ENCODE results near the gene ACOT6.
A peak's percentile ranks its signal among the peaks of the same experiment; 100 is the strongest.
"Not testable (repeated sequence)": the region's sequence is repeated elsewhere in the genome, so short reads cannot be mapped to it uniquely, and the experiment has no call there.

The ACOT6 gene

DNA sequence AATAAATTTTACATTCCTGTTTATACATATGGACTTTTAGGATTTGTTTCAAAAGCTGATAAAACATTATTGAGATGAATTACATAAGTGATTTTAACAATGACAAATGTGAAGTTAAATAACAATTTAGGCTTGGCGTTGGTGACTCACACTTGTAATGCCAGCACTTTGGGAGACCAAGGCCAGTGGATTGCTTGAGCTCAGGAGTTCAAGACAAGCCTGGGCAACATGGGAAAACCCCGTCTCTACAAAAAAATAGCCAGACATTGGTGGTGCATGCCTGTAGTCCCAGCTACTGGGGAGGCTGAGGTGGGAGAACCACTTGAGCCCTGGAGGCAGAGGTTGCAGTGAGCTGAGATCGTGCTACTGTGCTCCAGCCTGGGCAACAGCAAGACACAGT, 35.9 kb upstream of the ACOT6 start:
- in situ Hi-C loops (cut with MboI; ENCODE audit: low sequenced_read_pairs, unreplicated experiment), result no loop called here
- no peak for DNase-seq (ENCODE audit: low spot score)
- TF ChIP-seq, protein P1, sequence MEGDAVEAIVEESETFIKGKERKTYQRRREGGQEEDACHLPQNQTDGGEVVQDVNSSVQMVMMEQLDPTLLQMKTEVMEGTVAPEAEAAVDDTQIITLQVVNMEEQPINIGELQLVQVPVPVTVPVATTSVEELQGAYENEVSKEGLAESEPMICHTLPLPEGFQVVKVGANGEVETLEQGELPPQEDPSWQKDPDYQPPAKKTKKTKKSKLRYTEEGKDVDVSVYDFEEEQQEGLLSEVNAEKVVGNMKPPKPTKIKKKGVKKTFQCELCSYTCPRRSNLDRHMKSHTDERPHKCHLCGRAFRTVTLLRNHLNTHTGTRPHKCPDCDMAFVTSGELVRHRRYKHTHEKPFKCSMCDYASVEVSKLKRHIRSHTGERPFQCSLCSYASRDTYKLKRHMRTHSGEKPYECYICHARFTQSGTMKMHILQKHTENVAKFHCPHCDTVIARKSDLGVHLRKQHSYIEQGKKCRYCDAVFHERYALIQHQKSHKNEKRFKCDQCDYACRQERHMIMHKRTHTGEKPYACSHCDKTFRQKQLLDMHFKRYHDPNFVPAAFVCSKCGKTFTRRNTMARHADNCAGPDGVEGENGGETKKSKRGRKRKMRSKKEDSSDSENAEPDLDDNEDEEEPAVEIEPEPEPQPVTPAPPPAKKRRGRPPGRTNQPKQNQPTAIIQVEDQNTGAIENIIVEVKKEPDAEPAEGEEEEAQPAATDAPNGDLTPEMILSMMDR (IDR thresholded peaks at IDR 0.05; ENCODE audit: borderline replicate concordance, control extremely low read depth, extremely low read depth, insufficient read depth, missing control alignments), result no peak

DNA sequence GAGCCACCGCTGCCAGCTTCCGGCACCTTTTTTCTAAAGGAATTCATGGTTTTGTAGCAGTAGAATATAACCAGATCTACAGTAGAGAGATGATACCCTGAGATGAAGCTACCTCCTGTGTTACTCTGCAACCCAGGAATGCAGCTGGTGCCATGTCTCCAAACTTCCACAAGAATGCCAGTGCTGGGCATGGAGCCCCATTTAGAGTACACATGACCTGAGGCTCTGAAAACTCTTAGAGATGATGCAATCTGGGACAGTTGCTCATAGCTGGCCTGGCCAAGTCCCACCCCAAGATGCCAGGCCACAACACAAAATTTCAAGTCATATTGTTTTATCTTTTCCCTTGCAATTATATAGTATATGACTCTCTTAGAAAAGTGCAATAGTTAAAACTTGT, 35.1 kb upstream of the ACOT6 start:
- DNase-seq (ENCODE audit: low spot score); in situ Hi-C loops (cut with MboI; ENCODE audit: low sequenced_read_pairs, unreplicated experiment): not testable (repeated sequence)

DNA sequence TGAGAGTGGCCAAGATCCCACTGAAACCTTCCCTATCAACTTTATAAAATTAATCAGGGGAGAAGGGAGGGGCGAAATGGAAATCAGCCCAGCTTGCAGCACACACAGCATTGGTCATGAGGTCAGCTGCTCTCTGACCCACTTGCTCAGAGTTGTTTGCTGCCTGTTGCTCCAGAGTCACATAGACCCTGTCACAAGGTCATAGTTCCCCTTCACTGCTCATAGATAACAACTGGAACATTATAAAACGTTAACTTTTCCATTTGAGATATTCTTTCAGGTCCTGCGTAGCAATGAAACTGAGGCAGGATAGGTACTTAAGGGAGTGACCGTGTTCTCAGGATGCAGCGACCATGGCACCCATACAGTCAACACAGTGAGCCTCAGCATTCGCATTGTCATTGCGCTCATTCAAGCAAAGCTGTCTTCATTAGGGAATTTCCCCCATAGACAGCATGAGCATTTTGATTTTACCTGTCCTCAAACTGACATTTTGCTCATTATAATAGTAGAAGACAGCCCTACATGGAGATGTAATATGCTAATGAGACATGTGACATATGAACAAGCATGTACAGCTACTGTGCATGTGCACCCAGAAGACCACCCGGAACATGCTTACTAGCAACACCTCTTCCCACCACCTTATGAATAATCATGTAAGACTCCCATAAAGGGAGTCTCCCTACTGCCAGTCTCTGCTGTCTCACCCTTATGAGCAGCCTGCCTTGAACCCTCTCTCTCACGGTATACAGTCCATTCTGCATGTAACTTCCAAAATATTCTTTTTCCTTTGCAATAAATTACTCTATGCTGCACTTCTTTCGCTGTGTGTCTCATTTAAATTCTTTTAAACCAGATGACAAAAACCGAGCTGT, 30.0 kb upstream of the ACOT6 start:
- in situ Hi-C loops (cut with MboI; ENCODE audit: low sequenced_read_pairs, unreplicated experiment); DNase-seq (ENCODE audit: low spot score): not testable (repeated sequence)

DNA sequence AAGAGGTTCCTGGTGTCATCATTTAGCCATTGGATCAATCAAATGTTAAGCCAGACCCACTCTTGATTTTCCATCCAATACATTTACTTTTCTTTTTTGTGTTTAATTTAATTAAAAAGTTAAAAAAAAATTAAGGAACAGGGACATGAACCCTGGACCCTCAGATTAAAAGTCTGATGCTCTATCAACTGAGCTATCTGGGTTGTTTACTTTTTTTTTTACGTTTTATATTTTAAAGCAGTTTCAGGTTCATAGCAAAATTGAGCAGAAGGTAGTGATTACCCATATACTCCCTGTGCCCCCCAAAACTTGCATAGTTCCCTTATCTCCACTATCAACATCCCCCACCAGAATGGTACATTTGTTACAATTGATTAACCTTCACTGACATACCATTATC, 23.6 kb upstream of the ACOT6 start:
- TF ChIP-seq, protein P1 (IDR thresholded peaks at IDR 0.05; ENCODE audit: borderline replicate concordance, control extremely low read depth, extremely low read depth, insufficient read depth, missing control alignments), result no peak
- no peak for DNase-seq (ENCODE audit: low spot score)
- in situ Hi-C loops (cut with MboI; ENCODE audit: low sequenced_read_pairs, unreplicated experiment), result no loop called here

DNA sequence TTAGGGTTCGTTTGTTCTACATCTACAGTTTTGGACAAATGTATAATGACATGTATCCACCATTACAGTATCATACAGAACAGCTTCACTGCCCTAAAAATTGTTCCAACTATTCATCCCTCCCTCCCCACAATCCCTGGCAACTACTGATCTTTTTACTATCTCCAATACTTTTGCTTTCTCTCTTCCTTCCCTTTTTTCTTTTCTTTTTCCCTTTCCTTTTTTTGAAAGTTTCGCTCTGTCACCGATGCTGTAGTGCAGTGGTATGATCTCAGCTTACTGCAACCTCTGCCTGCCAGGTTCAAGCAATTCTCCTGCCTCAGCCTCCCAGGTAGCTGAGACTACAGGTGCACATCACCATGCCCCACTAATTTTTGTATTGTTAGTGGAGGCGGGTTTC, 23.2 kb upstream of the ACOT6 start:
- DNase-seq (ENCODE audit: low spot score), result no peak
- TF ChIP-seq, protein P1 (IDR thresholded peaks at IDR 0.05; ENCODE audit: borderline replicate concordance, control extremely low read depth, extremely low read depth, insufficient read depth, missing control alignments), result no peak
- in situ Hi-C loops (cut with MboI; ENCODE audit: low sequenced_read_pairs, unreplicated experiment), result no loop called here

DNA sequence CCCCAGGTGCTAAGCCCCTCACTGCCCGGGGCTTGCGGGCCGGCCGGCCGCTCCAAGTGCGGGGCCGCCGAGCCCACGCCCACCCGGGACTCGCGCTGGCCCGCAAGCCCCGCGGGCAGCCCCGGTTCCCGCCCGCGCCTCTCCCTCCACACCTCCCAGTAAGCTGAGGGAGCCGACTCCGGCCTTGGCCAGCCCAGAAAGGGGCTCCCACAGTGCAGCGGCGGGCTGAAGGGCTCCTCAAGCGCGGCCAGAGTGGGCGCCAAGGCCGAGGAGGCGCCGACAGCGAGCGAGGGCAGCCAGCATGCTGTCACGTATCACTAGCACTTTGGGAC, 21.7 kb upstream of the ACOT6 start:
- in situ Hi-C loops (cut with MboI; ENCODE audit: low sequenced_read_pairs, unreplicated experiment), result not testable (repeated sequence)

DNA sequence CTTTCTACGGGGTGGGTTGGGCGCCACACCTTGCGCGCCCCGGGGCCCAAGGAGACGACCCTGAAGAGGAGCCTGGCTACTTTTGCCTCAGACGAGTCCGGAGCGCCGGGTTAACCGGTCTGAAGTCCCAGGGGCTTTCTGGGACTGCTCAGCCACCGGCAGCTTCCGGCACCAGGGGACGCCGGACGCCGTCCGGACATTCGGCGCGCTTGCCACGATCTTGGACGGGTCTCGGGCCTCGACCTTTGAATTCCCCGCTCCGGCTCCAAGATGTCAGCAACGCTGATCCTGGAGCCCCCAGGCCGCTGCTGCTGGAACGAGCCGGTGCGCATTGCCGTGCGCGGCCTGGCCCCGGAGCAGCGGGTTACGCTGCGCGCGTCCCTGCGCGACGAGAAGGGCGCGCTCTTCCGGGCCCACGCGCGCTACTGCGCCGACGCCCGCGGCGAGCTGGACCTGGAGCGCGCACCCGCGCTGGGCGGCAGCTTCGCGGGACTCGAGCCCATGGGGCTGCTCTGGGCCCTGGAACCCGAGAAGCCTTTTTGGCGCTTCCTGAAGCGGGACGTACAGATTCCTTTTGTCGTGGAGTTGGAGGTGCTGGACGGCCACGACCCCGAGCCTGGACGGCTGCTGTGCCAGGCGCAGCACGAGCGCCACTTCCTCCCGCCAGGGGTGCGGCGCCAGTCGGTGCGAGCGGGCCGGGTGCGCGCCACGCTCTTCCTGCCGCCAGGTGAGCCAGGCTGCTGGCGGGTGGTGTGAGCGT, 20.4 kb upstream of the ACOT6 start, which contains the start of gene ACOT4:
ACOT4 (plus strand) TSS at position 184 of the 760 bp plus-strand sequence; CDS start at position 271, 87 bp downstream.
- in situ Hi-C loops (cut with MboI; ENCODE audit: low sequenced_read_pairs, unreplicated experiment), result no loop called here
- TF ChIP-seq, protein P1 (IDR thresholded peaks at IDR 0.05; ENCODE audit: borderline replicate concordance, control extremely low read depth, extremely low read depth, insufficient read depth, missing control alignments), result no peak
- peak; percentile 80 for DNase-seq (ENCODE audit: low spot score)

More for the DNA sequence above, 21.7 kb upstream of the ACOT6 start:
- not testable (repeated sequence) for DNase-seq (ENCODE audit: low spot score)

DNA sequence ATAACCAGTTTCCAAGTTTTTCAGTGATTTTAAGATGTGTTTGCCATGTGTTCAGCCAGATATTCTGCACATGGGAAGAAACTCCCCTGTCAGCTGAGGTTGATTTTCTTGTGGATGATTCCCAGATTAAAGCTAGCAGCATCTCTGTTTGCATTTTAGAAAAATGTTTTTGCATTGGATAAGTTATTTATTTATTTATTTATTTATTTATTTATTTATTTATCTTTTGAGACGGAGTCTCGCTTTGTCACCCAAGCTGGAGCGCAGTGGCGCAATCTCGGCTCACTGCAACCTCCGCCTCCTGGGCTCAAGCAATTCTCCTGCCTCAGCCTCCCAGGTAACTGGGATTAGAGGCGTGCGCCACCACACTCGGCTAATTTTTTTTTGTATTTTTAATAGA, 17.8 kb upstream of the ACOT6 start:
- TF ChIP-seq, protein P1 (IDR thresholded peaks at IDR 0.05; ENCODE audit: borderline replicate concordance, control extremely low read depth, extremely low read depth, insufficient read depth, missing control alignments), result no peak
- in situ Hi-C loops (cut with MboI; ENCODE audit: low sequenced_read_pairs, unreplicated experiment), result no loop called here
- DNase-seq (ENCODE audit: low spot score), result no peak
